GM18517 (cell line): Measurements from ENCODE around the gene LEMD2.

Experiments
- ATAC-seq: cut with Tn5 transposase; IDR thresholded peaks from one replicate; pipeline ENCODE4 v1.9.1; 2021; ENCODE audit warnings: mild to moderate bottlenecking, moderate library complexity; ENCODE audit not compliant: unreplicated experiment

LEMD2 gene

GRCh38 chr6:33777398-33778388 lies 11.2 kb downstream of the LEMD2 start:
- ATAC-seq = no peak

GRCh38 chr6:33776764-33777163 lies 12.2 kb downstream of the LEMD2 start:
- ATAC-seq = no peak

- no peak for ATAC-seq
Observed at GRCh38 chr6:33776186-33776585, 12.7 kb downstream of the LEMD2 start.

- no peak for ATAC-seq
Observed at GRCh38 chr6:33774774-33775173, 14.2 kb downstream of the LEMD2 start.

- ATAC-seq = no peak
Observed at GRCh38 chr6:33772902-33773472, 15.9 kb downstream of the LEMD2 start.

GRCh38 chr6:33772082-33772830 lies 16.7 kb downstream of the LEMD2 start:
- ATAC-seq = no peak

- ATAC-seq = no peak
Observed at GRCh38 chr6:33771146-33772081, 17.5 kb downstream of the LEMD2 start.

- no peak for ATAC-seq
Observed at GRCh38 chr6:33770833-33771145, 18.1 kb downstream of the LEMD2 start.

GRCh38 chr6:33770124-33770832 lies 18.7 kb downstream of the LEMD2 start:
- no peak for ATAC-seq

- no peak for ATAC-seq
Observed at GRCh38 chr6:33769248-33769821, 19.6 kb downstream of the LEMD2 start.

- ATAC-seq = no peak
Observed at GRCh38 chr6:33768644-33769120, 20.2 kb downstream of the LEMD2 start.

GRCh38 chr6:33766921-33767907 lies 21.7 kb downstream of the LEMD2 start:
- no peak for ATAC-seq

GRCh38 chr6:33765368-33765767 lies 23.6 kb downstream of the LEMD2 start:
- ATAC-seq = no peak

GRCh38 chr6:33764036-33764435 lies 24.9 kb downstream of the LEMD2 start:
- no peak for ATAC-seq

GRCh38 chr6:33763483-33763882 lies 25.4 kb downstream of the LEMD2 start:
- ATAC-seq = no peak

- no peak for ATAC-seq
Observed at GRCh38 chr6:33762713-33763112, 26.2 kb downstream of the LEMD2 start.

- ATAC-seq = no peak
Observed at GRCh38 chr6:33761922-33762629, 26.9 kb downstream of the LEMD2 start.

GRCh38 chr6:33761581-33761921 lies 27.4 kb downstream of the LEMD2 start:
- ATAC-seq = no peak
